GM18868 (cell line): Measurements from ENCODE around the gene LRRTM4.

Experiments used
- ATAC-seq: cut with Tn5 transposase; IDR thresholded peaks from one replicate; pipeline ENCODE4 v1.9.1; 2021; ENCODE audit warnings: mild to moderate bottlenecking, moderate library complexity; ENCODE audit not compliant: unreplicated experiment

Gene LRRTM4

GRCh38 chr2:77479395-77479794 is 42.8 kb downstream of the LRRTM4 start:
- no peak for ATAC-seq

- ATAC-seq, result no peak
Measured at GRCh38 chr2:77470096-77470495, 52.1 kb downstream of the LRRTM4 start.

- no peak for ATAC-seq
Measured at GRCh38 chr2:77469106-77469505, 53.1 kb downstream of the LRRTM4 start.

GRCh38 chr2:77459840-77460239 is 62.3 kb downstream of the LRRTM4 start:
- no peak for ATAC-seq

GRCh38 chr2:77458216-77458615 is 64.0 kb downstream of the LRRTM4 start:
- no peak for ATAC-seq

GRCh38 chr2:77457665-77458064 is 64.5 kb downstream of the LRRTM4 start:
- ATAC-seq, result no peak

GRCh38 chr2:77443076-77443475 is 79.1 kb downstream of the LRRTM4 start:
- no peak for ATAC-seq

- ATAC-seq, result no peak
Measured at GRCh38 chr2:77434880-77435279, 87.3 kb downstream of the LRRTM4 start.

- no peak for ATAC-seq
Measured at GRCh38 chr2:77428946-77429345, 93.2 kb downstream of the LRRTM4 start.

- no peak for ATAC-seq
Measured at GRCh38 chr2:77421971-77422370, 100.2 kb downstream of the LRRTM4 start.

- no peak for ATAC-seq
Measured at GRCh38 chr2:77418537-77418936, 103.6 kb downstream of the LRRTM4 start.

- no peak for ATAC-seq
Measured at GRCh38 chr2:77404189-77404588, 118.0 kb downstream of the LRRTM4 start.

- ATAC-seq, result no peak
Measured at GRCh38 chr2:77398970-77399600, 123.1 kb downstream of the LRRTM4 start.

- ATAC-seq, result no peak
Measured at GRCh38 chr2:77397763-77398162, 124.4 kb downstream of the LRRTM4 start.

- ATAC-seq, result no peak
Measured at GRCh38 chr2:77395011-77395410, 127.2 kb downstream of the LRRTM4 start.

- ATAC-seq, result no peak
Measured at GRCh38 chr2:77391119-77391518, 131.1 kb downstream of the LRRTM4 start.

GRCh38 chr2:77387324-77387723 is 134.9 kb downstream of the LRRTM4 start:
- ATAC-seq, result no peak

- ATAC-seq, result no peak
Measured at GRCh38 chr2:77372636-77373035, 149.5 kb downstream of the LRRTM4 start.

- no peak for ATAC-seq
Measured at GRCh38 chr2:77370511-77370910, 151.7 kb downstream of the LRRTM4 start.

GRCh38 chr2:77363277-77363676 is 158.9 kb downstream of the LRRTM4 start:
- no peak for ATAC-seq

- no peak for ATAC-seq
Measured at GRCh38 chr2:77348821-77349220, 173.4 kb downstream of the LRRTM4 start.

- ATAC-seq, result no peak
Measured at GRCh38 chr2:77336013-77336412, 186.2 kb downstream of the LRRTM4 start.
